ENCODE data around the gene FMN1. TPM values are rescaled to one million over a fixed set of nuclear protein-coding genes. Genes with fewer than 3 reads are reported as not detected.
A peak's percentile ranks its signal among the peaks of the same experiment; 100 is the strongest.

Gene FMN1
- total and polyA plus RNA-seq, 2 of the 8 experiments (the other 6 are each of a cell fraction or from before 2014, with no cell fraction given): 0.27 to 3.7 TPM

DNA sequence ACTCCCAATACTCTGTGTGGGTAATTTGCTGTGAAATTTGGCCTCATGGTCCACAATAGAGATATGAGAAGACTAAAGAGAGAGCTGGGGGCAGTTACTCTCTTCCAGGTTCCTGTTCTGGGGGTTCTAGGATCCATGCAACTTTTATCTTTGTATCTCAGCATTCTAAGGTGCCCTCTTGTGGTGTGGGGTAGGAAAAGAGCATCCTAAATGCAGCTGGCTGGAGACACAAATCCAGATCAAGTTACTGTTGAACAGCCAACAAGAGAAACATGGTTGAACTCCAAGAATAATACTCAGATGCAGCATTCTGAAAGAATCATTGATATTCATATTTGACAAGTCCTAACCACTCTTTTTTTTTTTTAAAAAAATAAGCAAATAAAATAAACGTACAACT is 238.5 kb downstream of the FMN1 start:
- Histone ChIP-seq H3K23ac (ENCODE audit: insufficient read length) (no peak overlapping the region), H3K36me3 (ENCODE audit: control insufficient read depth in 2 of 4, insufficient read depth in 4 of 4, low read length in 3 of 4) (no peaks in the 10 kb centered on the region), H3K18ac (ENCODE audit: extremely low read depth, low read length) (no peak overlapping the region), H3K79me1 (ENCODE audit: low read depth, low read length) (no peaks in the 10 kb centered on the region), H3K9me3 (ENCODE audit: insufficient read depth in 2 of 2, low read depth in 1 of 2, low read length in 1 of 2) (no peaks in the 10 kb centered on the region), H3K27me3 (replicated peaks in 1 of 4; ENCODE audit: control insufficient read depth in 3 of 4, extremely low read depth in 1 of 4, insufficient read depth in 3 of 4, low read length in 3 of 4) (no peaks in the 10 kb centered on the region), H2BK20ac (ENCODE audit: low read length) (no peak overlapping the region), H3K4ac (replicated peaks; ENCODE audit: insufficient read length, low read depth, low read length) (no peak overlapping the region), H3K4me3 (ENCODE audit: extremely low read depth in 1 of 4, insufficient read depth in 2 of 4, low read depth in 3 of 4, low read length in 4 of 4) (no peak overlapping the region), H3K4me1 (replicated peaks in 1 of 4; ENCODE audit: control insufficient read depth in 3 of 4, insufficient read depth in 4 of 4, low read length in 3 of 4) (peaks cover 7 to 17% (median 14%) of the 10 kb centered on the region in 4 experiments; a peak in 6 of 7 replicates), H3K56ac (replicated peaks; ENCODE audit: insufficient read length, low read depth, low read length) (no peak overlapping the region), H3K4me2 (ENCODE audit: insufficient read depth in 1 of 2, low read depth in 2 of 2, low read length in 2 of 2) (no peak overlapping the region), H2BK15ac (ENCODE audit: low read length) (no peak overlapping the region), H4K5ac (ENCODE audit: insufficient read length, low read depth, low read length) (no peak overlapping the region), H2BK12ac (ENCODE audit: low read depth, low read length) (no peak overlapping the region), H3K23me2 (ENCODE audit: low read depth, low read length) (peaks cover 2% of the 10 kb centered on the region; the same call in 1 of the 2 replicates), H3K9ac (replicated peaks in 1 of 4; ENCODE audit: extremely low read depth in 1 of 4, low read depth in 3 of 4, low read length in 3 of 4) (no peak overlapping the region), H2AK5ac (ENCODE audit: low read depth, low read length) (no peak overlapping the region), H2BK5ac (ENCODE audit: low read depth, low read length) (no peak overlapping the region), H4K91ac (replicated peaks; ENCODE audit: insufficient read length, low read length) (no peak overlapping the region), H4K8ac (ENCODE audit: extremely low read depth, insufficient read depth, low read length) (no peak overlapping the region), H3K27ac (ENCODE audit: low read depth, low read length) (no peak overlapping the region), H3K14ac (ENCODE audit: insufficient read length) (no peak overlapping the region), H4K20me1 (replicated peaks in 1 of 2; ENCODE audit: control insufficient read depth in 1 of 2, insufficient read depth in 2 of 2, low read length in 2 of 2) (no peaks in the 10 kb centered on the region), H2AFZ (ENCODE audit: low read length) (no peak overlapping the region), H2BK120ac (replicated peaks; ENCODE audit: low read depth, low read length) (no peak overlapping the region), H3K79me2 (ENCODE audit: control insufficient read depth in 1 of 2, insufficient read depth in 2 of 2, low read length in 2 of 2) (no peaks in the 10 kb centered on the region)
- CTCF ChIA-PET (ENCODE audit: partially characterized antibody): interaction anchor here (0.7 to 7.3 kb wide), 31 partner anchors 8 to 305 kb away, joined by 3 to 57 read pairs (median 4); no protein-coding TSS in a partner anchor
- POLR2A ChIA-PET (ENCODE audit: partially characterized antibody): no interaction called here
- TF ChIP-seq SP4 (IDR thresholded peaks at IDR 0.05; ENCODE audit: low read length) (no peak), RNF2 (IDR thresholded peaks at IDR 0.05; ENCODE audit: borderline replicate concordance, low read depth, low read length, missing control alignments, poor library complexity, severe bottlenecking) (no peak), RAD21 (IDR thresholded peaks at IDR 0.05 in 1 of 2, conservative IDR thresholded peaks at IDR 0.05 in 1 of 2; ENCODE audit: low read depth in 2 of 2, low read length in 2 of 2) (peak; percentile 70 to 88), TCF12 (IDR thresholded peaks at IDR 0.05; ENCODE audit: low read depth, low read length) (no peak), JUND (IDR thresholded peaks at IDR 0.05; ENCODE audit: low read length) (no peak), EZH2 (IDR thresholded peaks at IDR 0.05; ENCODE audit: low read depth, low read length, severe bottlenecking) (no peak), GTF2F1 (IDR thresholded peaks at IDR 0.05; ENCODE audit: borderline replicate concordance, low read depth, low read length) (no peak), PHF8 (conservative IDR thresholded peaks at IDR 0.05; ENCODE audit: low read depth, low read length) (no peak)
- TF ChIP-seq, protein P1, sequence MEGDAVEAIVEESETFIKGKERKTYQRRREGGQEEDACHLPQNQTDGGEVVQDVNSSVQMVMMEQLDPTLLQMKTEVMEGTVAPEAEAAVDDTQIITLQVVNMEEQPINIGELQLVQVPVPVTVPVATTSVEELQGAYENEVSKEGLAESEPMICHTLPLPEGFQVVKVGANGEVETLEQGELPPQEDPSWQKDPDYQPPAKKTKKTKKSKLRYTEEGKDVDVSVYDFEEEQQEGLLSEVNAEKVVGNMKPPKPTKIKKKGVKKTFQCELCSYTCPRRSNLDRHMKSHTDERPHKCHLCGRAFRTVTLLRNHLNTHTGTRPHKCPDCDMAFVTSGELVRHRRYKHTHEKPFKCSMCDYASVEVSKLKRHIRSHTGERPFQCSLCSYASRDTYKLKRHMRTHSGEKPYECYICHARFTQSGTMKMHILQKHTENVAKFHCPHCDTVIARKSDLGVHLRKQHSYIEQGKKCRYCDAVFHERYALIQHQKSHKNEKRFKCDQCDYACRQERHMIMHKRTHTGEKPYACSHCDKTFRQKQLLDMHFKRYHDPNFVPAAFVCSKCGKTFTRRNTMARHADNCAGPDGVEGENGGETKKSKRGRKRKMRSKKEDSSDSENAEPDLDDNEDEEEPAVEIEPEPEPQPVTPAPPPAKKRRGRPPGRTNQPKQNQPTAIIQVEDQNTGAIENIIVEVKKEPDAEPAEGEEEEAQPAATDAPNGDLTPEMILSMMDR (IDR thresholded peaks at IDR 0.05; ENCODE audit: control extremely low read depth in 1 of 3, insufficient read depth in 1 of 3, low read depth in 1 of 3, low read length in 3 of 3): peak in 2 of 3 experiments; percentile 65 to 74; a peak in 3 of 4 replicates
- DNase-seq (ENCODE audit: low read depth in 1 of 2, low spot score in 2 of 2) (no peak), FAIRE-seq (peak; percentile 78)
- WGBS, 2 experiments (ENCODE audit: extremely low coverage in 1 of 2, insufficient coverage in 1 of 2, insufficient read length in 1 of 2, insufficient replicate concordance in 2 of 2, low coverage in 1 of 2, low lambda C conversion rate in 2 of 2, missing lambda C conversion rate in 1 of 2): 74% methylated on average over 1 of the region's 1 CpG; no CpG with 5 or more reads in 1 of the 2 experiments
